DND-41 (cell line): ENCODE data around the gene ITM2C.

ENCODE experiments used
- ATAC-seq: fragments of 200-7000 bp; cut with Tn5 transposase; 3 replicates; pipeline ENCODE4 v1.9.1; 2021; ENCODE audit warnings: low read depth; ENCODE audit not compliant: insufficient read depth
- DNase-seq: peaks from one replicate; pipeline ENCODE4 v3.0.0-alpha.2; 2020
- H2AFZ ChIP-seq: 2 replicates; pipeline ENCODE4 v1.6.0; 2012; ENCODE audit warnings: low read depth, low read length
- H3K27ac ChIP-seq: 2 replicates; pipeline ENCODE4 v1.5.1; 2012; ENCODE audit warnings: low read length, inconsistent platforms
- H3K27me3 ChIP-seq: fragments of 200-600 bp; sonication (generic); 2 replicates; pipeline ENCODE4 v1.6.0; 2012; ENCODE audit warnings: low read length, mild to moderate bottlenecking, inconsistent platforms; ENCODE audit not compliant: insufficient read depth, poor library complexity
- H3K36me3 ChIP-seq: 2 replicates; pipeline ENCODE4 v1.5.1; 2012; ENCODE audit warnings: low read length, inconsistent platforms; ENCODE audit not compliant: insufficient read depth
- H3K4me1 ChIP-seq: 2 replicates; pipeline ENCODE4 v1.5.1; 2012; ENCODE audit warnings: mild to moderate bottlenecking, low read length; ENCODE audit not compliant: insufficient read depth
- H3K4me2 ChIP-seq: 2 replicates; pipeline ENCODE4 v1.6.0; 2012; ENCODE audit warnings: mild to moderate bottlenecking, moderate library complexity, low read length, inconsistent platforms; ENCODE audit not compliant: insufficient read depth
- H3K4me3 ChIP-seq, 2 experiments: fragments of 200-600 bp in 1 of 2; shearing (Covaris generic) in 1 of 2; 2 replicates each; pipeline ENCODE4 v1.5.1; 2012 to 2016; ENCODE audit warnings: inconsistent platforms in 2 of 2, low read length in 2 of 2, mild to moderate bottlenecking in 2 of 2, low read depth in 1 of 2, moderate library complexity in 1 of 2
- H3K79me2 ChIP-seq: 2 replicates; pipeline ENCODE4 v1.6.0; 2012; ENCODE audit warnings: low read length, inconsistent platforms; ENCODE audit not compliant: insufficient read depth
- H3K9ac ChIP-seq: 2 replicates; pipeline ENCODE4 v1.6.0; 2012; ENCODE audit warnings: low read depth, mild to moderate bottlenecking, inconsistent platforms, low read length, moderate library complexity
- H3K9me3 ChIP-seq: 2 replicates; pipeline ENCODE4 v1.5.1; 2012; ENCODE audit warnings: low read length, moderate library complexity, mild to moderate bottlenecking, inconsistent platforms; ENCODE audit not compliant: insufficient read depth, severe bottlenecking
- H4K20me1 ChIP-seq: 2 replicates; pipeline ENCODE4 v1.6.0; 2012; ENCODE audit warnings: low read length; ENCODE audit not compliant: insufficient read depth
- EZH2 ChIP-seq: IDR thresholded peaks from 3 replicates; pipeline ENCODE4 v1.6.1; 2012; ENCODE audit warnings: borderline replicate concordance, low read depth, mild to moderate bottlenecking, moderate library complexity, low read length, inconsistent platforms; ENCODE audit not compliant: severe bottlenecking
- TF ChIP-seq, protein P1 (sequence below): IDR thresholded peaks from 2 replicates; pipeline ENCODE4 v1.5.1; 2012; ENCODE audit warnings: borderline replicate concordance, low read length, moderate library complexity, mild to moderate bottlenecking; ENCODE audit not compliant: poor library complexity, severe bottlenecking; ENCODE audit errors: extremely low read depth

Gene ITM2C

DNA sequence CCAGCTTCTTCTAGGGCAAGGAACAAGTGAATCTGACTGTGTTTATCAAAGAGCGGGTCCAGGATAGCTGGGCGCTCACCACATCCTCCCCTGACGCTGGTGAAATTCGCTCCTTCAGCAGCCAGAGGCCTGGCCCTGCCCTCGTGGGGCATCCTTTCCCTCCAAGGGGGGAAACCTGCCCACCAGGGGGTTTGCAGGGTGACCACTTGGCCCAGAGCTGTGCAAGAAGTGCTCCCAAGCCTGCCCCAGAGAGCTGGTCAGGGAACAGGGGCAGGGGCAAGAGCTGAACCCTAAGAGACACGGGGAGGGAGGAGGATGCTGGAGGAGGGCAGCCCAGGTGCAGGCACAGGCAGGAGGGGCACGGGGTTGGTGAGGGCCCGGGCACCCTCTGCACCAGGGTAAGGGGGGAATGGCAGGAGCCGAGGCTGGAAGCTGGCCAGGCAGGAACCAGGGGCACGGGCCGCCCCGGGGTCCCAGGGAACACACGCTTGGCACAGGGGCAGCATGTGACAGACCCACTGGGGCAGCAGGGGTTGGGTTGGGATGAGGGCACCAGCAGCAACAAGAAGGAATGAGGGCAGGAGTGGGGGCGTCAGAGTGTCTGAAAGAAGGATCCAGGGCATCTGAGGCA, 63.1 kb downstream of the ITM2C start:
- no peaks in the 10 kb centered on the region for H3K27me3 ChIP-seq
- no peak for TF ChIP-seq EZH2
- TF ChIP-seq, protein P1, sequence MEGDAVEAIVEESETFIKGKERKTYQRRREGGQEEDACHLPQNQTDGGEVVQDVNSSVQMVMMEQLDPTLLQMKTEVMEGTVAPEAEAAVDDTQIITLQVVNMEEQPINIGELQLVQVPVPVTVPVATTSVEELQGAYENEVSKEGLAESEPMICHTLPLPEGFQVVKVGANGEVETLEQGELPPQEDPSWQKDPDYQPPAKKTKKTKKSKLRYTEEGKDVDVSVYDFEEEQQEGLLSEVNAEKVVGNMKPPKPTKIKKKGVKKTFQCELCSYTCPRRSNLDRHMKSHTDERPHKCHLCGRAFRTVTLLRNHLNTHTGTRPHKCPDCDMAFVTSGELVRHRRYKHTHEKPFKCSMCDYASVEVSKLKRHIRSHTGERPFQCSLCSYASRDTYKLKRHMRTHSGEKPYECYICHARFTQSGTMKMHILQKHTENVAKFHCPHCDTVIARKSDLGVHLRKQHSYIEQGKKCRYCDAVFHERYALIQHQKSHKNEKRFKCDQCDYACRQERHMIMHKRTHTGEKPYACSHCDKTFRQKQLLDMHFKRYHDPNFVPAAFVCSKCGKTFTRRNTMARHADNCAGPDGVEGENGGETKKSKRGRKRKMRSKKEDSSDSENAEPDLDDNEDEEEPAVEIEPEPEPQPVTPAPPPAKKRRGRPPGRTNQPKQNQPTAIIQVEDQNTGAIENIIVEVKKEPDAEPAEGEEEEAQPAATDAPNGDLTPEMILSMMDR, result no peak
- no peak for ATAC-seq

More for the DNA sequence above, 63.1 kb downstream of the ITM2C start:
- H3K79me2 ChIP-seq, result no peaks in the 10 kb centered on the region
- H3K4me1 ChIP-seq, result no peaks in the 10 kb centered on the region
- H4K20me1 ChIP-seq, result no peaks in the 10 kb centered on the region
- no peak overlapping the region for H3K27ac ChIP-seq
- no peaks in the 10 kb centered on the region for H3K9me3 ChIP-seq
- DNase-seq, result no peak
- no peak overlapping the region for H3K4me2 ChIP-seq
- H3K36me3 ChIP-seq, result no peaks in the 10 kb centered on the region
- no peak overlapping the region for H3K4me3 ChIP-seq
- H3K9ac ChIP-seq, result no peak overlapping the region
- no peak overlapping the region for H2AFZ ChIP-seq
